RWPE1 (cell line): Measurements from ENCODE around the gene KIDINS220.

Experiments used
- CTCF ChIA-PET: fragments of 350-600 bp; sonication (Branson Sonifier 250); formaldehyde crosslinking; extraction: SDS; loops from one replicate; lab custom pipeline; 2021; lab: Yijun Ruan, JAX
- POLR2A ChIA-PET: fragments of 400-600 bp; formaldehyde crosslinking; extraction: SDS; loops from one replicate; lab custom pipeline; 2020; ENCODE audit warnings: antibody characterized with exemption; ENCODE audit not compliant: low non-redundant PET; lab: Yijun Ruan, JAX
- DNase-seq: peaks from one replicate; pipeline ENCODE4 v3.0.0; 2012; ENCODE audit warnings: low spot score
- H3K27ac ChIP-seq: fragments of 450-650 bp; 2 replicates; pipeline ENCODE4 v1.5.1; 2017
- TF ChIP-seq, protein P1 (sequence below): fragments of 450-650 bp; conservative IDR thresholded peaks from 2 replicates; pipeline ENCODE4 v1.5.1; 2017; ENCODE audit warnings: low read depth, mild to moderate bottlenecking

KIDINS220 gene

GRCh38 chr2:8679827-8680731, 157.3 kb downstream of the KIDINS220 start:
- POLR2A ChIA-PET = interaction anchor here (0.5 to 0.7 kb wide), 3 partner anchors 34 to 1492 kb away, joined by 3 to 5 read pairs (median 4); no protein-coding TSS in a partner anchor
- CTCF ChIA-PET = interaction anchor here (0.6 to 1.2 kb wide), 9 partner anchors 27 to 1582 kb away, joined by 3 to 4 read pairs (median 3); no protein-coding TSS in a partner anchor
- TF ChIP-seq, protein P1, sequence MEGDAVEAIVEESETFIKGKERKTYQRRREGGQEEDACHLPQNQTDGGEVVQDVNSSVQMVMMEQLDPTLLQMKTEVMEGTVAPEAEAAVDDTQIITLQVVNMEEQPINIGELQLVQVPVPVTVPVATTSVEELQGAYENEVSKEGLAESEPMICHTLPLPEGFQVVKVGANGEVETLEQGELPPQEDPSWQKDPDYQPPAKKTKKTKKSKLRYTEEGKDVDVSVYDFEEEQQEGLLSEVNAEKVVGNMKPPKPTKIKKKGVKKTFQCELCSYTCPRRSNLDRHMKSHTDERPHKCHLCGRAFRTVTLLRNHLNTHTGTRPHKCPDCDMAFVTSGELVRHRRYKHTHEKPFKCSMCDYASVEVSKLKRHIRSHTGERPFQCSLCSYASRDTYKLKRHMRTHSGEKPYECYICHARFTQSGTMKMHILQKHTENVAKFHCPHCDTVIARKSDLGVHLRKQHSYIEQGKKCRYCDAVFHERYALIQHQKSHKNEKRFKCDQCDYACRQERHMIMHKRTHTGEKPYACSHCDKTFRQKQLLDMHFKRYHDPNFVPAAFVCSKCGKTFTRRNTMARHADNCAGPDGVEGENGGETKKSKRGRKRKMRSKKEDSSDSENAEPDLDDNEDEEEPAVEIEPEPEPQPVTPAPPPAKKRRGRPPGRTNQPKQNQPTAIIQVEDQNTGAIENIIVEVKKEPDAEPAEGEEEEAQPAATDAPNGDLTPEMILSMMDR = no peak
- H3K27ac ChIP-seq = no peak overlapping the region
- DNase-seq = no peak

DNA sequence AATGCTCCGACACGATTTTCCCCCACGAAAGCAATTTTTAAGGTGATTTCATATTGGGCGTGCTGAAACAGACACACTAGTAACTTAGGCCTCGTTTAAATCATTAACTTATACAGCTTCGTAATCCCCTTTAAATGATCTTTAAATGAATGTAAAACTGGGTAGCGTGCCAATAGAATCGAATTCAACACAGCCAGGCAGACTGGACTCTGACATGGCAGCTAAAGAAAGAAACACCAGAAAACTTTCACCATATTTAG, 157.9 kb downstream of the KIDINS220 start:
- no peak overlapping the region for H3K27ac ChIP-seq
- CTCF ChIA-PET = interaction anchor here (0.6 to 1.1 kb wide), 2 partner anchors 154 to 1568 kb away, joined by 3 read pairs; no protein-coding TSS in a partner anchor
- POLR2A ChIA-PET = interaction anchor here (0.5 kb wide), 1 partner anchor 34 kb away, joined by 3 read pairs; no protein-coding TSS in a partner anchor
- TF ChIP-seq, protein P1 = no peak
- DNase-seq = no peak
